Ascending aorta (tissue), 2 donors: ENCODE data around the gene TRAM2. TPM values are rescaled to one million over a fixed set of nuclear protein-coding genes. Genes with fewer than 3 reads are reported as not detected.
A peak's percentile ranks its signal among the peaks of the same experiment; 100 is the strongest.

Experiments
- DNase-seq, 2 donors: peaks; one replicate each; pipeline ENCODE4 v3.0.0-alpha.2; 2019; ENCODE audit warnings: low spot score in 2 of 2
- H3K27ac ChIP-seq, 2 donors: fragments of 200-600 bp; sonication (generic); one replicate each; pipeline ENCODE4 v1.5.1; 2016 to 2017; ENCODE audit warnings: mild to moderate bottlenecking in 1 of 2
- H3K27me3 ChIP-seq: fragments of 200-600 bp; sonication (generic); one replicate; pipeline ENCODE4 v1.5.1; 2017
- H3K36me3 ChIP-seq, 2 donors: fragments of 200-600 bp; sonication (generic); one replicate each; pipeline ENCODE4 v1.5.1; 2016
- H3K4me1 ChIP-seq, 2 donors: fragments of 200-600 bp; sonication (generic); one replicate each; pipeline ENCODE4 v1.5.1; 2016 to 2017; ENCODE audit warnings: mild to moderate bottlenecking in 1 of 2
- H3K4me3 ChIP-seq, 2 donors: fragments of 200-600 bp; sonication (generic); one replicate each; pipeline ENCODE4 v1.5.1; 2016 to 2017; ENCODE audit warnings: mild to moderate bottlenecking in 1 of 2
- H3K9me3 ChIP-seq, 2 donors: fragments of 200-600 bp; sonication (generic); one replicate each; pipeline ENCODE4 v1.5.1; 2016
- intact Hi-C: fragments of 100-400 bp; cut with DNase I; formaldehyde crosslinking; loops from one replicate; pipeline ENCODE4 v1.15.1; 2023
- total RNA-seq: library from RNA; depleted of rRNA; stranded (reverse); fragments of >200 nt; gene quantifications from one replicate; pipeline ENCODE4 v1.1.0, GENCODE V29; 2016
- TF ChIP-seq, protein P1 (sequence below), 3 experiments: fragments of 200-600 bp in 2 of 3; fragments of 450-650 bp in 1 of 3; sonication (generic) in 2 of 3; IDR thresholded peaks; one replicate each; pipeline ENCODE4 v1.5.1; 2016 to 2019; ENCODE audit warnings: antibody characterized with exemption in 3 of 3, mild to moderate bottlenecking in 1 of 3, moderate library complexity in 1 of 3

The TRAM2 gene
- total RNA-seq, 1 donor from 2014 or later, result 32.6 TPM

DNA sequence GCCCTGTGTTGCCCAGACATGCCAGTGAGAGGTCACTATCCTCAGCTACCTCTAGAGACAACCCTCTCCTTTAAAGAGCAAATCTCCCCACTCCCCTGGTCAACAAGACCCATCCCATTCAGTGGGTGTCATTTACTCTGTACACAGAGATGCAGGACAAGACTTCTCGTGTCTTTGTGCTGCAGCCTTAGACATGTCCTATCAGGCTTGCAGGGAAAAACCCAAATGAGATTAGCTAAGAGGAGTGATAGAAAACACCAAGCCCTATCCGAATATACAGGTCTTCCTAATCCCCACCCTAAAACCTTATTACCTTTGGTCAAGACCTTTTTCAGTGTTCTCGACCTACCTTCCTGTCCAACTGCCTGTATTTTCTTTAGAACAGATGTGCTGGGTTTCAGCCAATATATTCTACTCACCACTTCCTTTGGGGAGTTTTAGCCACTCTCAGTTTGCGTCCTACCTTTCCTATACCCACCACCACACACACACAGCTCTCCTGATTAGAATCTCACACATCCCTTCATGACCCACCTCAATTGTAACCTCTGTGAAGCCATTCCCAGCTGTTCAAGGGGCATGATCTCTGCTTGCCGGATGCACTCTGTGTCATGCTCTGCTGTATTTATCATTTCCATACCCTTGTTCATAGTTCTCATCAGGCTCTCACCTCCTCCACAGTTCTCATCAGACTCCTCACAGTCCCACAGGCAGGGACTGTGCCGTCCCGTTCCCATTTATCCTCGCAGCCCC lies 39.7 kb downstream of the TRAM2 start:
- peaks cover 5 to 55% of the 10 kb centered on the region in 2 donors for H3K4me1 ChIP-seq
- no peak for DNase-seq
- intact Hi-C loops, result no loop called here
- H3K4me3 ChIP-seq, result no peak overlapping the region
- H3K9me3 ChIP-seq, result no peaks in the 10 kb centered on the region
- H3K27ac ChIP-seq, result peak overlapping the region; percentile 86 to 87
- H3K36me3 ChIP-seq, result peaks cover 12 to 19% of the 10 kb centered on the region in 2 donors
- TF ChIP-seq, protein P1, sequence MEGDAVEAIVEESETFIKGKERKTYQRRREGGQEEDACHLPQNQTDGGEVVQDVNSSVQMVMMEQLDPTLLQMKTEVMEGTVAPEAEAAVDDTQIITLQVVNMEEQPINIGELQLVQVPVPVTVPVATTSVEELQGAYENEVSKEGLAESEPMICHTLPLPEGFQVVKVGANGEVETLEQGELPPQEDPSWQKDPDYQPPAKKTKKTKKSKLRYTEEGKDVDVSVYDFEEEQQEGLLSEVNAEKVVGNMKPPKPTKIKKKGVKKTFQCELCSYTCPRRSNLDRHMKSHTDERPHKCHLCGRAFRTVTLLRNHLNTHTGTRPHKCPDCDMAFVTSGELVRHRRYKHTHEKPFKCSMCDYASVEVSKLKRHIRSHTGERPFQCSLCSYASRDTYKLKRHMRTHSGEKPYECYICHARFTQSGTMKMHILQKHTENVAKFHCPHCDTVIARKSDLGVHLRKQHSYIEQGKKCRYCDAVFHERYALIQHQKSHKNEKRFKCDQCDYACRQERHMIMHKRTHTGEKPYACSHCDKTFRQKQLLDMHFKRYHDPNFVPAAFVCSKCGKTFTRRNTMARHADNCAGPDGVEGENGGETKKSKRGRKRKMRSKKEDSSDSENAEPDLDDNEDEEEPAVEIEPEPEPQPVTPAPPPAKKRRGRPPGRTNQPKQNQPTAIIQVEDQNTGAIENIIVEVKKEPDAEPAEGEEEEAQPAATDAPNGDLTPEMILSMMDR (IDR thresholded peaks at IDR 0.05), result no peak
- H3K27me3 ChIP-seq, result no peaks in the 10 kb centered on the region

DNA sequence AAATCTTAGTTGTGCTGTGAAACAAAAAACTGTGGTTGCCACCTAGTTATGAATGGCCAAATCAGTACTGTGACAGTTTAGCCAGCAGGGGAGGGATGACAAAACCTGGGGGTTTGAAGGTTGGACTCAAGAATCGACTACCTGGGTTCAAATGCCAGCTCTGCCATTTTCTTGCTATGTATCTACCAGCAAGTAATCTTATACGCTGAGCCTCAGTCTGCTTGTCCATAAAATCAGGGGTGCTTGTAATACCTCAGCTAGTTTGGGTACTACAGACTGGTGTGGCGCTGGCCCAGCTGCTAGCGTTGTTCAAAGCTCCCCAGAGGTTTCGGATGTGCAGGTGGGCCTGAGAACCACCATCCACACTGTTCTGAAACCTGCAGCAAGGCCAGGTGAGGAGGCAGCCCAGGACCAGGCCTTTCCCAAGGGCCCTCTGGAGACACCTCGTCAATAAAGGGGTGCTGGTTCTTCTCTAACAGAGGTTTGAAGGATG lies 40.4 kb downstream of the TRAM2 start:
- DNase-seq, result no peak
- Histone ChIP-seq H3K4me3 (no peak overlapping the region), H3K9me3 (no peaks in the 10 kb centered on the region), H3K36me3 (peaks cover 12 to 19% of the 10 kb centered on the region in 2 donors), H3K4me1 (peaks cover 5 to 55% of the 10 kb centered on the region in 2 donors), H3K27ac (peak overlapping the region; percentile 17 to 36), H3K27me3 (no peaks in the 10 kb centered on the region)
- intact Hi-C loops, result no loop called here
- TF ChIP-seq, protein P1 (IDR thresholded peaks at IDR 0.05), result no peak

GRCh38 chr6:52535711-52536423 lies 41.0 kb downstream of the TRAM2 start:
- H3K27ac ChIP-seq, result peak overlapping the region; percentile 17 to 36
- peaks cover 12 to 19% of the 10 kb centered on the region in 2 donors for H3K36me3 ChIP-seq
- peaks cover 3 to 52% of the 10 kb centered on the region in 2 donors for H3K4me1 ChIP-seq
- TF ChIP-seq, protein P1 (IDR thresholded peaks at IDR 0.05), result no peak
- no peak overlapping the region for H3K4me3 ChIP-seq
- H3K9me3 ChIP-seq, result no peaks in the 10 kb centered on the region
- no peaks in the 10 kb centered on the region for H3K27me3 ChIP-seq
- intact Hi-C loops, result no loop called here
- no peak for DNase-seq

DNA sequence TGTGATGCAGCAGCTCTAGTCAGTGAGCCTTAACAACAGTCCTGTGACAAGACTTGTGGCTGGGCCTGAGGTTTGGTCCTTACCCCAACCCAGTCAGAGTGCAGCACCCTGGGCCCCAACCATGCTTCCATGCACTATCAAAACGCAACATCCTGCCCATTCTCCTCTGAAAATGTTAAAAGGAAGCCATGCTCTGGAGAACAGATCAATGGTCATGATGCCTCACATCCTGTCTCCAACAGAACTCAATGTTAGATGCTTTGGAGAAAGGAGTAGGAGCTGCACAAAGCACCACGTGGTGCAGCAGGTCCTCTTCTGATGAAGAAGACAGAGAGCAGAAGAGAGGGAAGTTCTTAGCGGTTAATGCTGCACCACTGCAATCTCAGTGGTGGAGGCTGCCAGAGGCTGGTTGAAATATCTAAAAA lies 41.9 kb downstream of the TRAM2 start:
- Histone ChIP-seq H3K4me1 (peaks cover 3 to 46% of the 10 kb centered on the region in 2 donors), H3K4me3 (no peak overlapping the region), H3K9me3 (no peaks in the 10 kb centered on the region), H3K27ac (no peak overlapping the region), H3K27me3 (no peaks in the 10 kb centered on the region), H3K36me3 (peaks cover 12 to 19% of the 10 kb centered on the region in 2 donors)
- intact Hi-C loops, result no loop called here
- no peak for DNase-seq
- TF ChIP-seq, protein P1 (IDR thresholded peaks at IDR 0.05), result no peak

DNA sequence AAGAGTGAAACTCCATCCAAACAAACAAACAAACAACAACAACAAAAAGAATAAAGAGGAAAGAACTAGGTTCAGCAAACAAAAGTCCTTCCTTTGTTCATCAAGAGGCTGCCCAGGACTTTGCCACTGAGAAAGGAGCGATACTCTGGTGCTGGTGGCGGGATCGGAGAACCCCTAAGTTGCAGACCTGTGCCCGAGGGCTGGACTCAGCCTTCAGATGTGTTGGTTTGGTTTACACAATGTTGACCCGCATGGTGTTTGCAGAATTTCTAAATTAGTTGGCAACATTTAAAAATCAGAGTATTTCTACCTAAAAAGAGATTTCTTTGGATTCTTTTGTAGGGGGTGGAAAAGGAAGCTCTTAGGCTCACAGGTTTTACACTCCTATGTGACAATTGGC lies 42.5 kb downstream of the TRAM2 start:
- TF ChIP-seq, protein P1 (IDR thresholded peaks at IDR 0.05), result no peak
- no peaks in the 10 kb centered on the region for H3K9me3 ChIP-seq
- intact Hi-C loops, result no loop called here
- no peak overlapping the region for H3K27ac ChIP-seq
- DNase-seq, result no peak
- H3K4me3 ChIP-seq, result no peak overlapping the region
- H3K27me3 ChIP-seq, result no peaks in the 10 kb centered on the region
- H3K36me3 ChIP-seq, result peaks cover 12 to 19% of the 10 kb centered on the region in 2 donors
- peaks cover 3 to 40% of the 10 kb centered on the region in 2 donors for H3K4me1 ChIP-seq
